Measurements from ENCODE around the gene CRYAA. TPM values are rescaled to one million over a fixed set of nuclear protein-coding genes. Genes with fewer than 3 reads are reported as not detected.
A peak's percentile ranks its signal among the peaks of the same experiment; 100 is the strongest.
"Not testable (repeated sequence)": the region's sequence is repeated elsewhere in the genome, so short reads cannot be mapped to it uniquely, and the experiment has no call there.

Gene CRYAA
- total and polyA plus RNA-seq, 9 donors: 0.18 to 0.69 TPM; not detected in 7

- not testable (repeated sequence) for H3K4me3 ChIP-seq (ENCODE audit: low read length); H3K27me3 ChIP-seq (ENCODE audit: control insufficient read depth, insufficient read depth, low read length); H3K36me3 ChIP-seq (ENCODE audit: control insufficient read depth, insufficient read depth, low read length); H3K4me1 ChIP-seq (ENCODE audit: control insufficient read depth, insufficient read depth, low read length); DNase-seq; H3K9me3 ChIP-seq (replicated peaks; ENCODE audit: control insufficient read depth, low read depth, low read length); H3K27ac ChIP-seq (ENCODE audit: low read length)
- no CpG with 5 or more reads among the region's 16 CpGs for WGBS (ENCODE audit: insufficient coverage)
These were observed 7.8 kb downstream of the CRYAA start for GRCh38 chr21:43176621-43177020.

- not testable (repeated sequence) for DNase-seq; H3K27ac ChIP-seq (ENCODE audit: low read length); H3K4me1 ChIP-seq (ENCODE audit: control insufficient read depth, insufficient read depth, low read length); H3K36me3 ChIP-seq (ENCODE audit: control insufficient read depth, insufficient read depth, low read length); H3K4me3 ChIP-seq (ENCODE audit: low read length); H3K9me3 ChIP-seq (replicated peaks; ENCODE audit: control insufficient read depth, low read depth, low read length); H3K27me3 ChIP-seq (ENCODE audit: control insufficient read depth, insufficient read depth, low read length)
- WGBS (ENCODE audit: insufficient coverage): no CpG with 5 or more reads among the region's 20 CpGs
These were observed 8.5 kb downstream of the CRYAA start for GRCh38 chr21:43177043-43177906.

- no CpG with 5 or more reads among the region's 22 CpGs for WGBS (ENCODE audit: insufficient coverage)
- H3K9me3 ChIP-seq (replicated peaks; ENCODE audit: control insufficient read depth, low read depth, low read length); DNase-seq; H3K4me1 ChIP-seq (ENCODE audit: control insufficient read depth, insufficient read depth, low read length); H3K27ac ChIP-seq (ENCODE audit: low read length); H3K36me3 ChIP-seq (ENCODE audit: control insufficient read depth, insufficient read depth, low read length); H3K27me3 ChIP-seq (ENCODE audit: control insufficient read depth, insufficient read depth, low read length); H3K4me3 ChIP-seq (ENCODE audit: low read length): not testable (repeated sequence)
These were observed 9.5 kb downstream of the CRYAA start for GRCh38 chr21:43178175-43178826.

GRCh38 chr21:43181033-43181432 is 12.2 kb downstream of the CRYAA start:
- no CpG with 5 or more reads among the region's 15 CpGs for WGBS (ENCODE audit: insufficient coverage)
- not testable (repeated sequence) for H3K4me1 ChIP-seq (ENCODE audit: control insufficient read depth, insufficient read depth, low read length); H3K4me3 ChIP-seq (ENCODE audit: low read length); H3K36me3 ChIP-seq (ENCODE audit: control insufficient read depth, insufficient read depth, low read length); H3K9me3 ChIP-seq (replicated peaks; ENCODE audit: control insufficient read depth, low read depth, low read length); DNase-seq; H3K27ac ChIP-seq (ENCODE audit: low read length); H3K27me3 ChIP-seq (ENCODE audit: control insufficient read depth, insufficient read depth, low read length)

GRCh38 chr21:43187268-43187667 is 18.5 kb downstream of the CRYAA start:
- not testable (repeated sequence) for H3K9me3 ChIP-seq (replicated peaks; ENCODE audit: control insufficient read depth, low read depth, low read length); H3K36me3 ChIP-seq (ENCODE audit: control insufficient read depth, insufficient read depth, low read length); H3K27ac ChIP-seq (ENCODE audit: low read length); H3K4me3 ChIP-seq (ENCODE audit: low read length); DNase-seq; H3K27me3 ChIP-seq (ENCODE audit: control insufficient read depth, insufficient read depth, low read length); H3K4me1 ChIP-seq (ENCODE audit: control insufficient read depth, insufficient read depth, low read length)
- whole genome bisulfite sequencing (ENCODE audit: insufficient coverage): no CpG with 5 or more reads among the region's 7 CpGs

GRCh38 chr21:43187715-43188114 is 18.9 kb downstream of the CRYAA start:
- WGBS (ENCODE audit: insufficient coverage): 92% methylated on average over 4 of the region's 4 CpGs
- no peak for DNase-seq
- Histone ChIP-seq H3K36me3 (ENCODE audit: control insufficient read depth, insufficient read depth, low read length) (no peaks in the 10 kb centered on the region), H3K27ac (ENCODE audit: low read length) (no peak overlapping the region), H3K4me1 (ENCODE audit: control insufficient read depth, insufficient read depth, low read length) (peaks cover 4% of the 10 kb centered on the region), H3K4me3 (ENCODE audit: low read length) (no peak overlapping the region), H3K9me3 (replicated peaks; ENCODE audit: control insufficient read depth, low read depth, low read length) (no peaks in the 10 kb centered on the region), H3K27me3 (ENCODE audit: control insufficient read depth, insufficient read depth, low read length) (peaks cover 14% of the 10 kb centered on the region)

- Histone ChIP-seq H3K27me3 (ENCODE audit: control insufficient read depth, insufficient read depth, low read length) (peaks cover 15% of the 10 kb centered on the region), H3K4me3 (ENCODE audit: low read length) (no peak overlapping the region), H3K36me3 (ENCODE audit: control insufficient read depth, insufficient read depth, low read length) (no peaks in the 10 kb centered on the region), H3K27ac (ENCODE audit: low read length) (no peak overlapping the region), H3K4me1 (ENCODE audit: control insufficient read depth, insufficient read depth, low read length) (peaks cover 4% of the 10 kb centered on the region), H3K9me3 (replicated peaks; ENCODE audit: control insufficient read depth, low read depth, low read length) (no peaks in the 10 kb centered on the region)
- no peak for DNase-seq
- WGBS (ENCODE audit: insufficient coverage): 93% methylated on average over 5 of the region's 8 CpGs
These were observed 19.4 kb downstream of the CRYAA start for GRCh38 chr21:43188181-43188580.

- Histone ChIP-seq H3K27me3 (ENCODE audit: control insufficient read depth, insufficient read depth, low read length) (peaks cover 15% of the 10 kb centered on the region), H3K36me3 (ENCODE audit: control insufficient read depth, insufficient read depth, low read length) (no peaks in the 10 kb centered on the region), H3K4me1 (ENCODE audit: control insufficient read depth, insufficient read depth, low read length) (peaks cover 9% of the 10 kb centered on the region), H3K4me3 (ENCODE audit: low read length) (no peak overlapping the region), H3K27ac (ENCODE audit: low read length) (no peak overlapping the region), H3K9me3 (replicated peaks; ENCODE audit: control insufficient read depth, low read depth, low read length) (no peaks in the 10 kb centered on the region)
- 55% methylated on average over 9 of the region's 15 CpGs for WGBS (ENCODE audit: insufficient coverage)
- DNase-seq: peak; percentile 66
These were observed 19.9 kb downstream of the CRYAA start for GRCh38 chr21:43188592-43189210.

GRCh38 chr21:43189936-43190335 is 21.1 kb downstream of the CRYAA start:
- no peaks in the 10 kb centered on the region for H3K9me3 ChIP-seq (replicated peaks; ENCODE audit: control insufficient read depth, low read depth, low read length)
- peaks cover 21% of the 10 kb centered on the region for H3K4me1 ChIP-seq (ENCODE audit: control insufficient read depth, insufficient read depth, low read length)
- H3K27ac ChIP-seq (ENCODE audit: low read length): no peak overlapping the region
- peaks cover 15% of the 10 kb centered on the region for H3K27me3 ChIP-seq (ENCODE audit: control insufficient read depth, insufficient read depth, low read length)
- H3K4me3 ChIP-seq (ENCODE audit: low read length): no peak overlapping the region
- H3K36me3 ChIP-seq (ENCODE audit: control insufficient read depth, insufficient read depth, low read length): no peaks in the 10 kb centered on the region
- no peak for DNase-seq
- 78% methylated on average over 4 of the region's 6 CpGs for WGBS (ENCODE audit: insufficient coverage)

- WGBS (ENCODE audit: insufficient coverage): 62% methylated on average over 4 of the region's 6 CpGs
- peaks cover 15% of the 10 kb centered on the region for H3K27me3 ChIP-seq (ENCODE audit: control insufficient read depth, insufficient read depth, low read length)
- no peak for DNase-seq
These were observed 21.7 kb downstream of the CRYAA start for GRCh38 chr21:43190544-43190943.

More at GRCh38 chr21:43190544-43190943, 21.7 kb downstream of the CRYAA start:
- H3K36me3 ChIP-seq (ENCODE audit: control insufficient read depth, insufficient read depth, low read length): no peaks in the 10 kb centered on the region
- peaks cover 27% of the 10 kb centered on the region for H3K4me1 ChIP-seq (ENCODE audit: control insufficient read depth, insufficient read depth, low read length)
- H3K27ac ChIP-seq (ENCODE audit: low read length): no peak overlapping the region
- no peaks in the 10 kb centered on the region for H3K9me3 ChIP-seq (replicated peaks; ENCODE audit: control insufficient read depth, low read depth, low read length)
- no peak overlapping the region for H3K4me3 ChIP-seq (ENCODE audit: low read length)

Data from muscle of leg (tissue), 11 donors.